T follicular helper cell (primary cell): ENCODE results near the gene RARG.
"Not testable (repeated sequence)": the region's sequence is repeated elsewhere in the genome, so short reads cannot be mapped to it uniquely, and the experiment has no call there.

Experiments used
- DNase-seq: peaks from one replicate; pipeline ENCODE4 v3.0.0-alpha.2; 2020; ENCODE audit warnings: low read depth

The RARG gene

GRCh38 chr12:53169644-53170043, 62.4 kb downstream of the RARG start:
- no peak for DNase-seq

DNA sequence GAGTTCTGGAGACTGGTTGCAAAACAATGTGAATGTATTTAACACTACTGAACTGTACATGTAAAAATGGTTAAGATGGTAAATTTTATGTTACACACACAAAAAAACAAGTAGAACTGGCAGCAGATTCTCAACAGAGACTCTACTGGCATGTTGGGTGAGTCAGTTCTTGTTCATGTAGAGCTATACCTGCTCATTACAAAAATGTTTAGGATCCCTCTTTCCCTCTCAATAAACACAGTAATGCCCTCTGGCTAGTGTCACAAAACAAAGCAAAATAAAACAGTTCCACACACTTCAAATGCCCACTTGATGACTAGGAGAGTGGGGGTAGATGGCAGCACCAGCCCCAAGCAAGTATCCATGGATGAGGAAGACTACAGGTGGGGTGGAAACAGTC, 65.2 kb downstream of the RARG start:
- DNase-seq = no peak

GRCh38 chr12:53163008-53163407, 69.0 kb downstream of the RARG start:
- DNase-seq = not testable (repeated sequence)

DNA sequence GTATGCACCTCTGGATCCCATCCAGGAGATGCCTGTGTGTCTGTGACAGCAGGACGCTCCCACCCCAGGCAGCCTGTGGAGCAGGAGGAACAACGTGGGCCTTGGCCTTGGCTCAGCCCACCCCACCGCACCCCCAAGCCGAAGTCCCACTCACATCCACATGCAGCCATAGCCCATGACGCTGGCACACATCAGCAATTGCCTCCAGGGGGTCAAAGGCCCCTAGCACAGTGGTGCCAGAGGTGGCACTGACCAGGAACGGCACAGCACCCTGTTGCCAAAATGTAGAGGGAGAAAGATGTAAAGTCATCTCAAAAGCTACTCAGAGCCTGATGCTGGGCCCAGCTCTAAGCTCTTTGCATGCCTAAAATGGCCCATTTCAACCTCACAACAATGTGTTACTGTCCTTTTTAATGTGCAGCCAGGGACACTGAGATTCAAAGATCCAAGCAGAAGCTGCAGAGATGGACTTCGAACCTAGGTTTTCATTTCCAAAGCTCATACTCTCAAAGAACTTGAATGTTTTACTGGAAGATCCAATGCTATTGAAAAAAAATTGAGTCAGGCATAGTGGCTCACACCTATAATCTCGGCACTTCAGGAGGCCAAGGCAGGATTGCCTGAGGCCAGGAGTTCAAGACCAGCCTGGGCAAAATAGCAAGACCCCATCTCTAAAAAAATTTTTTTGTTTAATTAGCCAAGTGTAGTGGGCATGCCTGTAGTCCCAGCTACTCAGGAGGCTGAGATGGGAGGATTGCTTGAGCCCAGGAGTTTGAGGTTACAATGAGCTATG, 70.7 kb downstream of the RARG start:
- DNase-seq = no peak

DNA sequence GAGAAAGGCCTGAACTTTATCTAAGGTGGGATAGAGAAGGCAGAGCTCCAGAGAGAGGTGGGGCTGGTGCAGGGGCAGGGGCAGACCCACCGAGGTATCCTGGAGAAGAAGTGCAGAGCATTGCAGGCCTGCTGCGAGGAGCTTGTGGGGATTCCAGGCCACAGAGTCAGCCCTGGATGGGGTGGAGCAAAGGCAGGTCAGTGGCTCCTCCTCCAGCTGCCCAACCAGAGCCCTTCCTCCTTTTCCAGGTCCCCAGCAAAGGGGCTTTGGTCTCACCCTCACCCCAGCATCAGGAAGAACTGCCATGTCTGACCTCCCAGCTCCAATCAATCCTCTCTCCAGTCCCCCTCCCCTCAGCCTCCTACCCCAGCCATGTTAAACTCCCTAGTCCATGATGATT, 71.3 kb downstream of the RARG start:
- no peak for DNase-seq
